ENCODE results near the gene NRP2.

NRP2 gene

DNA sequence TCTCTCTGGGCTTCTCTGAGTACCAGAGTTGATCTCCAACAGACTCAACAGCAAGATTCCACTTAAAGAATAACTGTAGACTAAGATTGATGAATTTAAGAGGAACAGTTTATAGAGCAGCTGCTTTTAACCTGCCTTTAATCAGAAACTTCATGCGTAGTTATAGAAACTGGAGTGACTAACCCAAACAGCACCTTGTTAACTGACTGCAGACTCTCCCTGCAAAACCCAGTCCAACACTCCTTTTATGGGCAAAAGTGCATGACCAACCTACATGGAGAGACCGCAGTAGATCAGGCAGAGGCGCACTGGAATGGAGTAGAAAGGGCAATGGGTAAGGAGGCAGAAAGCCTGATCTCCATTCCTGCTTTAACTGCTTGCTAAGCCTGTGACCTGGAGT is 110.6 kb downstream of the NRP2 start:
- Mint-ChIP-seq H3K27ac (no peak overlapping the region), H3K4me3 (no peak overlapping the region), H3K27me3 (peaks cover 2% of the 10 kb centered on the region), H3K36me3 (no peaks in the 10 kb centered on the region), H3K9me3 (no peaks in the 10 kb centered on the region), H3K4me1 (no peaks in the 10 kb centered on the region)
- no peak for ATAC-seq (ENCODE audit: low read depth)
- no peak for DNase-seq (ENCODE audit: low spot score in 2 of 2)

DNA sequence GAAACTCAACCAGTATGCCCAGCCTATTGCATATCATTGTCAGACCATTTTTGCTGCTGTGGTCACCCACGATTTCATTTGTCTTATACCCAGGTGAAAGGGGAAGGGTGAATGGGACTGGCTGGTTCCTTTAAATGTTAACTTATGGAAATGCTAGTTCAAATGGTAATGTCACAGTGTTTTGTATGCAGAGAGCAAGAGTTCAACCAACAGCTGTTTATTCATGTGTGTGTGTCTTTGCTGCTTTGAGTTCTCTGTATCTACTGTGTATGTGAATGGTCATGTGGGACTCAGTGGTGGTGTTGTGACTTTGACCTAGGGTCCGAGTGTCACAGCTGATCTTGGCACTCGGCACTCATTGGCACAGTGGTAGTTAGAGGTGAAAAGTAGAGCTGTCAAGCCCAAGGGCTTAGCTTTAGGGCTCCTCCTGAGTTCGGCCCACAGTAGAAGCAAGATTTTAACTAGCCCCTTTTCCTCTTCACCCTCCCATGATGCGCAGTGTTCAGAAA is 114.6 kb downstream of the NRP2 start:
- ATAC-seq (ENCODE audit: low read depth) (no peak), DNase-seq (ENCODE audit: low spot score in 2 of 2) (no peak)
- no peaks in the 10 kb centered on the region for H3K4me1 Mint-ChIP-seq
- H3K27me3 Mint-ChIP-seq, result peaks cover 2% of the 10 kb centered on the region
- H3K4me3 Mint-ChIP-seq, result no peak overlapping the region
- no peak overlapping the region for H3K27ac Mint-ChIP-seq
- H3K9me3 Mint-ChIP-seq, result no peaks in the 10 kb centered on the region
- H3K36me3 Mint-ChIP-seq, result peaks cover 2% of the 10 kb centered on the region

DNA sequence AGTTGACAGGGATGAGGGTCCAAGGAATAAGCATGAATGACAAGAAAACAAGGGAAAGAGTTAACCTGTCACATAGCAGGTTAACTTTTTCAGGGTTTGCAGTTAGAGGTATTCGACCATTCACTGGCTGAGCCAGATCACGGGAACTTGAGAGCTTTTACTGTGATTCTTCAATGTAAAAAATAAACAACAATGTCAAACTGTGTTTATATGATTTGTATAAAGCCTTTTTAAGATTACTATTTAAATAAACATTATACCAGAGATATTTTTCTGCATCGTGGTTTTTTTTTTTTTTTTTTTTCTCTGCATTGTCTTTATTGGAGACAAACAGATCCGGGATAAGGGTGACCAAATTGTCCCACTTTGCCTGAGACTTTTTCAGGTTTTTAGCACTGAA is 115.6 kb downstream of the NRP2 start:
- no peaks in the 10 kb centered on the region for H3K4me1 Mint-ChIP-seq
- no peak for ATAC-seq (ENCODE audit: low read depth)
- H3K9me3 Mint-ChIP-seq, result no peaks in the 10 kb centered on the region
- H3K27me3 Mint-ChIP-seq, result peaks cover 3% of the 10 kb centered on the region
- H3K27ac Mint-ChIP-seq, result no peak overlapping the region
- H3K36me3 Mint-ChIP-seq, result peaks cover 2% of the 10 kb centered on the region
- H3K4me3 Mint-ChIP-seq, result no peak overlapping the region
- DNase-seq (ENCODE audit: low spot score in 2 of 2), result no peak

DNA sequence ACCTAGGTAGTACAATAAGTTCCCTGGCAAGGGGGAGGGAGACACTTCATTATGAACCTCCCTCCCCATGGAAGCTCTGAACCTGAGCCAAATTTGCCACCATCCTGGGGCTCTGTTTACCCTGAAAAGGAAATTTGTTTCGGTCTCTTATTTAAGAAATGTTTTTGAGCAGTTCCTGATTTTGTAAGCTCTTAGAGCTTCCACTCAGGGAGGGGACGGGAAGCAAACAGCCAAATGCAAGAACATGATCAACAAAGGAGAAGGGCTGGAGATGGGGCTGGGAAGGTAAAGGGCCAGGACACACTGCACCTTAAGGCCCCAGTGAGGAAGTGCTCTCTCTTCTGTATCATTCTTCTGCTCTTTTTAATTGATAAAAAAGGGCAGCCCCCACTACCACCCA is 117.9 kb downstream of the NRP2 start:
- ATAC-seq (ENCODE audit: low read depth), result no peak
- no peak overlapping the region for H3K27ac Mint-ChIP-seq
- H3K9me3 Mint-ChIP-seq, result no peaks in the 10 kb centered on the region
- no peak overlapping the region for H3K4me3 Mint-ChIP-seq
- H3K36me3 Mint-ChIP-seq, result peaks cover 2% of the 10 kb centered on the region
- H3K27me3 Mint-ChIP-seq, result peaks cover 4% of the 10 kb centered on the region
- no peak for DNase-seq (ENCODE audit: low spot score in 2 of 2)
- no peaks in the 10 kb centered on the region for H3K4me1 Mint-ChIP-seq

DNA sequence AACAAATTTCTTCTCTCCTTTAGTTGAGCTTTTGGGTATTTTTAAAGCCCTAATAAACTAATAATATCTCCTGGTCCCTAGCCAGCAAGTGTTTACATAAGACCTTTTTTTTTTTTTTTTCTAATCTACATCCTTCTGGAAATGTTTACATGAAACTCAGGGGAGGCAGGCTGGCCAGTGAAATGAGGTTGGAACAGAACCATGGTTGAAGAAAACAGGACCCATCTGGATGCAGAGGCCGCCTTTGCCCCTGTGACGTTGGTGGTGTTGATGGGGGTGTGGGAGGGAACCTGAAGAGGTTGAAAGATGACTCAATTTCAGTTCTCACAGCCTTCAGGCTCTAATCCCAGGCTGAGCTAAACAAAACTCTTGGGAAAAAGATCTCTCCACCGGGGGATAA is 118.5 kb downstream of the NRP2 start:
- peaks cover 4% of the 10 kb centered on the region for H3K27me3 Mint-ChIP-seq
- no peaks in the 10 kb centered on the region for H3K4me1 Mint-ChIP-seq
- no peak overlapping the region for H3K27ac Mint-ChIP-seq
- H3K36me3 Mint-ChIP-seq, result peaks cover 2% of the 10 kb centered on the region
- ATAC-seq (ENCODE audit: low read depth) (no peak), DNase-seq (ENCODE audit: low spot score in 2 of 2) (no peak)
- H3K4me3 Mint-ChIP-seq, result no peak overlapping the region
- H3K9me3 Mint-ChIP-seq, result no peaks in the 10 kb centered on the region

DNA sequence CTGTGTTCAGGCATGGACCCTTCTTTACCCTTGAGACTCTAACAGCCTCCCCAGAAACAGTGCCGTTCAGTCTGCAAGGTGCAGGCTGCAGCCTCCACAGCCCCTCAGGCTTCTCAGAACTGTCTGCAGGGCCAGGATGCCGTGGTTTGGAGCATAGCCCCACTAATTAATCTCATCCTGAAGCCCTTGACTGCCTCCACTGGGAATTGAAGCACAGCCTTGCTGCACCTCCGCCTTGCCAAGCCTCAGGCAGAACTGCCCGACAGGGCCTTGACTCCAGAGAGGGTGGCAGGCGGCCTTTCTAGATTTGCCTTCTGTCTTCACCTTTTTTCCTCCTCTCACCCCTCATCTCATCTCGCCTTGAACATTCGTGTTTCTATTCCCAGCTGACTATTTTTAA is 119.8 kb downstream of the NRP2 start:
- H3K9me3 Mint-ChIP-seq, result no peaks in the 10 kb centered on the region
- H3K4me1 Mint-ChIP-seq, result no peaks in the 10 kb centered on the region
- H3K4me3 Mint-ChIP-seq, result no peak overlapping the region
- H3K27ac Mint-ChIP-seq, result no peak overlapping the region
- ATAC-seq (ENCODE audit: low read depth) (no peak), DNase-seq (ENCODE audit: low spot score in 2 of 2) (no peak)
- H3K27me3 Mint-ChIP-seq, result peaks cover 10% of the 10 kb centered on the region
- peaks cover 2% of the 10 kb centered on the region for H3K36me3 Mint-ChIP-seq

DNA sequence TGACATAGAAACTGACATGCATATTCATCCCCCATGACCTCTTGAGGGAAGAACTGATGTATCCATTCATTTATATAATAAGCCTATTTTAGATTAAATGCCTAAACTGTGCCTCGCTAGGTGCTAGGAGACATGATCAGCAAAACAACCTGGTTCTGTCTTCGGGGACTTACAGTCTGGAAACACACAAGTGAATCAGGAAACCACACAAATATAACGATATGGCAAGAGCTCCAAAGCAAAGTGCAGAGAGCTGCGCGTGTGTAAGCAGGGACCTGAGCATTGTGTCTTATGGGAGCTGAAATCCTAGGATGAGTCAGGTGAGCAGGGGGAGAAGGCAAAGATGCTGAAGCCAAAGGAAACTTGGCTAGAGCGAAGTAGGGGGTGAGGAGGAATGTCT is 120.6 kb downstream of the NRP2 start:
- Mint-ChIP-seq H3K9me3 (no peaks in the 10 kb centered on the region), H3K4me1 (no peaks in the 10 kb centered on the region)

DNA sequence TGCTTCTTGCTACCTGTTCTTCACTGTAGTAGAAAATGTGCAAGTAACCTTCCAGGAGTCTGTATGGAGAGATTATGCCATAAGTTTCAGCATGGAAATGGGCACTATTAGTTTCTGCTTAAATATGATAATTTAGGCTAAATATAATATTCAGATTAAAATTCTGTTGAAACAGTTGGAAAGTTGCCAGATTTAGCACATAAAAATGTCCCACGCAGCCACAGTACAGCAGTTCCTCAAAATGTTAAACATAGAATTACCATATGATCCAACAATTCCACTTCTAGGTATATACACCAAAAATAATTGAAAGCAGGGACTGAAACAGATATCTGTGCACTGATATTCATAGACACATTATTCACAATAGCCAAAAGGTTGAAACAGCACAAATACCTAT is 121.2 kb downstream of the NRP2 start:
- DNase-seq (ENCODE audit: low spot score in 2 of 2), result no peak
- peaks cover 2% of the 10 kb centered on the region for H3K36me3 Mint-ChIP-seq
- no peaks in the 10 kb centered on the region for H3K9me3 Mint-ChIP-seq
- H3K27me3 Mint-ChIP-seq, result peaks cover 12% of the 10 kb centered on the region
- no peak overlapping the region for H3K4me3 Mint-ChIP-seq
- H3K27ac Mint-ChIP-seq, result no peak overlapping the region
- no peaks in the 10 kb centered on the region for H3K4me1 Mint-ChIP-seq
- no peak for ATAC-seq (ENCODE audit: low read depth)

More for the DNA sequence above, 120.6 kb downstream of the NRP2 start:
- DNase-seq (ENCODE audit: low spot score in 2 of 2), result no peak
- peaks cover 2% of the 10 kb centered on the region for H3K36me3 Mint-ChIP-seq
- H3K27me3 Mint-ChIP-seq, result peaks cover 12% of the 10 kb centered on the region
- no peak for ATAC-seq (ENCODE audit: low read depth)
- no peak overlapping the region for H3K4me3 Mint-ChIP-seq
- H3K27ac Mint-ChIP-seq, result no peak overlapping the region

DNA sequence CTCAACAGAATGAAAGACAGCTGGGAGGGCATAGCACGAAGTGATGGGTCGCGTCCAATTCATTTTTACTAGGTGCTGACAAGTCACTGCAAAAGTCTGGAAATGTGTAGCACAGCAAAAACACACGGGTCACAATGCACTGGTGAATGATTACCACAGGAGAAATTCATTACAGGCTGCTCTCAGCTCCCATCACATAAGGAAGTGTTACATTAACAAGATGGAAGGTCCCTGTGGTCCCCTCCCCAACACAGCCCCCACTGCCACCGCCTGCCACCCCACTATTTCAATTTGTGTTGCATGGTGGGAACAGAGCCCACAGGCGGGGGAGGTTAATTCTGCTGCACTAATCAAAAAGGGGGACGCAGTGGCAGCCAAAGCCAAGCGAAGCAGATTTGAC is 122.8 kb downstream of the NRP2 start:
- Mint-ChIP-seq H3K27ac (no peak overlapping the region), H3K4me3 (no peak overlapping the region), H3K4me1 (no peaks in the 10 kb centered on the region), H3K9me3 (no peaks in the 10 kb centered on the region), H3K27me3 (peaks cover 10% of the 10 kb centered on the region), H3K36me3 (no peaks in the 10 kb centered on the region)
- DNase-seq (ENCODE audit: low spot score in 2 of 2) (no peak), ATAC-seq (ENCODE audit: low read depth) (no peak)

DNA sequence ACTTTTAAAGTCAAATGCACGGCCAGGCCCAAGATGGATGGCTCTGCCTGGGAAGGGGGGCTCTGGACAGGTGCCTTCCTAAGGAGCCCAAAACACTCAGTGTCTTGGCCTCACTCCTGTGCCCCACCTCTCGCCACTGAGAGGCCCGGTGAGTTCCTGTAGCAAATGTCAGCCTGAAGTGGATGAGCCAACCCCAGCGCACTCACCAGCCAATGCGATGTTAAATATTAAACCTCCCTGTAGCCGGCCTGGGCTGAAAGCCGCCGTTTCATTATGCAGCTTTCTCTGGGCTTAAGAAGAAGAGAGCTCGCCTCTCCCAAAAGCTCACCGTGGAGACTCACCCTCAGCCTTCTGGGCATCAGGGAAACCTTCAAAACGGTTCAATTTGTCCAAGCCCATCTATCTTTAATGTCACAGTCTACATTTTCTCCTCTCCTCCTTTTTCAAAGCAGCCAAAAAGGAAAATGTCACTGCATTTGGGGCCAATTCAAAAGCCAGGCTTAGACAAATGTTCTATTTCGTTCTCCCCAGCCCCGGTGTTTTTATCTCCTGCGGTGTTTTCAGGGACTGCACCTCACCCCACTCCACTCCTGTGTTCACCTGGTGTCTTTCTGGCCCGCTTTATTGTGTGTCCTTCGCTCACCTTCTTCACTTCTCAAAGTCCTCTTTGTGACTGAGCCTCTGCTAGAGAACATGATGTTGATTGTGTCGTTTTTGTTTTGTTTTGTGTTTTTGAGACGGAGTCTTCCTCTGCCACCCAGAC is 124.0 kb downstream of the NRP2 start:
- H3K4me1 Mint-ChIP-seq, result no peaks in the 10 kb centered on the region
- H3K27me3 Mint-ChIP-seq, result peaks cover 10% of the 10 kb centered on the region

DNA sequence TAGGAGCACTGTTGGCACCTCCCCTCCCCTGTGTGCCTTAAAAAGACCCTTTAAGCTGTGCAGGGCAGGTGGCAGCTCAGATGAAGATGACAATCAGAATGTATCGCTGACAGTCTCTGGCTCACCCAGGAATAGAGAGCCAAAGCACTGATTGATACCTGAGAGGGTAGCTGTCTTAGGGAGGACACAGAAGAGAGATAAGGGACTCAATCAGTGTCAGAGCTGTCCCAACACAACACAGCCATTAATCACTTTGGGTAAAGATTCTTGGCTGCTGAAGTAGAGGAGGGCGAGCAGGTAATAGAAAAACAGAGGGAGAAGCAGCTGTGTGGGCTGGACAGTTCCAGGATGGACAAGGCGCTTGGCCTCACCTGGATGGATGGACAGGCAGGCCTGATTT is 124.9 kb downstream of the NRP2 start:
- Mint-ChIP-seq H3K27me3 (peaks cover 10% of the 10 kb centered on the region), H3K36me3 (no peaks in the 10 kb centered on the region), H3K27ac (no peak overlapping the region), H3K4me3 (no peak overlapping the region), H3K4me1 (no peaks in the 10 kb centered on the region), H3K9me3 (no peaks in the 10 kb centered on the region)
- ATAC-seq (ENCODE audit: low read depth) (no peak), DNase-seq (ENCODE audit: low spot score in 2 of 2) (no peak)

More for the DNA sequence above, 124.0 kb downstream of the NRP2 start:
- Mint-ChIP-seq H3K36me3 (no peaks in the 10 kb centered on the region), H3K9me3 (no peaks in the 10 kb centered on the region), H3K4me3 (no peak overlapping the region), H3K27ac (no peak overlapping the region)
- ATAC-seq (ENCODE audit: low read depth), result no peak
- no peak for DNase-seq (ENCODE audit: low spot score in 2 of 2)

DNA sequence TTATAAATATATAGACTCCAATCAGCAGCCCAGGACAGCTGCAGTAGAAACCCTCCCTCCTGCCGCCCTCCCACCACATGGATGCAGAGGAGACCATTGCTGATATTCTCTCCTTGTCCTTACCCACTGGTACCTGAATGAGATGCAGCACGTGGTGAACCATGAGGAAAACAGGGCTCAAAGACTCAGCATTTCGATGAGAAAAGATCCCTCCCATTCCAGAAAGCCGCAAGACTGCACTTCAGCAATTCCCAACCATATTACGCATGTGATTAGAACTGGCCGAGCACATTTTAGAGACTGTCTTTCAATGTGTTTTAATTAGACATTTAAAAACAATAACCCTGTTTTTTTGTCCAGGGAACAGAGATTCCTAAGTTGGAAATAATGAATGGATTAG is 125.5 kb downstream of the NRP2 start:
- no peaks in the 10 kb centered on the region for H3K4me1 Mint-ChIP-seq
- no peak for ATAC-seq (ENCODE audit: low read depth)
- no peak overlapping the region for H3K27ac Mint-ChIP-seq
- peaks cover 9% of the 10 kb centered on the region for H3K27me3 Mint-ChIP-seq
- no peaks in the 10 kb centered on the region for H3K9me3 Mint-ChIP-seq
- H3K4me3 Mint-ChIP-seq, result no peak overlapping the region
- no peak for DNase-seq (ENCODE audit: low spot score in 2 of 2)
- no peaks in the 10 kb centered on the region for H3K36me3 Mint-ChIP-seq

DNA sequence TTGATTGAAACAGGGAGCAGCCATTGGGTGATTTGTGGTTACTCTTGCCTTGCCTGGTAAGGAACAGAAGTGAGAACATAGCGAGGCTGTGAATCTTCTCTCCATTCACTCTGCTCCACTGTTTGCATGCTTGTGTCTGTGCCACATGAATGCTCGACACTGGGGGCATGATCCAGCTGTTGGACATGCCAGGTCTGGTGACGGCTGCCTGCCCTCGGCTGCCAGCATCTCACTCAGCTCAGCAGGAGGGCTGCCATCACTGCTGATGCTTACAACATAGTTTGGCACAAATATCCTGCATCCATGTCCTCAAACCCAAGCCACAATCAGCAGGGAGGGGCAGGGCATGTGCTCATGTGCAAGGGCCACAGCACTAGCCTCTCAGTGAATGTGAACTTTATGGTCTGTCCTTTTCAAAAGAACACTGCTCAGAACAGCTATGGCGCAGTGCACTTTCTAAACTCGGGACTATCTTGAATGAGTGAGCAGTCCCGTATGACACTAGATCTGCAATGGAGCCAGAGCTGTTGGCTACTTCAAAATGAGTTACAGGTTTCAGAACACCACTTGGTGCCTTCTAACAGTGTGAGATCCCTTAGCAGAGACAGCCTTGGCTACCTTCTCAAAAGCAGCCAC is 126.3 kb downstream of the NRP2 start:
- Mint-ChIP-seq H3K36me3 (no peaks in the 10 kb centered on the region), H3K9me3 (no peaks in the 10 kb centered on the region), H3K4me1 (no peaks in the 10 kb centered on the region), H3K4me3 (no peak overlapping the region), H3K27me3 (peaks cover 9% of the 10 kb centered on the region), H3K27ac (no peak overlapping the region)
- no peak for ATAC-seq (ENCODE audit: low read depth)
- no peak for DNase-seq (ENCODE audit: low spot score in 2 of 2)

DNA sequence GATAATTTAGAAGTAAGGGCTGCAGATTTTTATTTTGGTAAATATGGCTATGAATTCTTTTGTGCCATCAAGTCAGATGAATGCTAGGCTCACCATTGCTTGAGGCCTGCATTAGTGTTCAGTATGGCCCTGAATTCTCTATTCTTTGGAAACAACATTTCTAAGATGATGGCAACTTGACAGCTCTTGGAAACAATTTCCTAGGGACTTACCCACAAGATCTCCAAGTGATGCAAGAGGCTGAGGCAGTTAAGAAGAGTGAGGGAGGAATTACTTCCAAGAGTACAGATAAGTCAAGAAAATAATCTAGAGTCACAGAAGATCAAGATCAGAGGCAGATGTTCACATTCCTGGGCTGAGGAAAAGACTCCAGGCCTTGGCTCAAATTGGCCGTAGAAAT is 129.1 kb downstream of the NRP2 start:
- no peaks in the 10 kb centered on the region for H3K9me3 Mint-ChIP-seq
- ATAC-seq (ENCODE audit: low read depth) (no peak), DNase-seq (ENCODE audit: low spot score in 2 of 2) (no peak)
- H3K36me3 Mint-ChIP-seq, result no peaks in the 10 kb centered on the region
- no peak overlapping the region for H3K4me3 Mint-ChIP-seq
- H3K27me3 Mint-ChIP-seq, result peaks cover 10% of the 10 kb centered on the region
- H3K4me1 Mint-ChIP-seq, result no peaks in the 10 kb centered on the region
- no peak overlapping the region for H3K27ac Mint-ChIP-seq

DNA sequence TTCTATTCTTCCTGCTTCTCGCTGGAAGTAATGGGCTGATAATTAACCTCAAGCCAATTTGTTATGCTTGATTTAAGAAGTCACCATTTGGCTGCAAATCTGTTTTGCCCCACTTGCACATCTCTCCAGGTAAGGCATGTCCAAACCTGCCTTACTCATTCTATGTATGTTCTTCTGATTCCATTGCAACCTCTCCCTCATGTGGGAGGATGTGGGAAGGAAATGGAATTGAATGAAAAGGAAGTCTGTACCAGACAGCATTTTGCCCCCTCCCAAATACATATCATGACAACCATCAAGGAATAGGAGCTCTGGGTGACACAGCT is 131.7 kb downstream of the NRP2 start:
- H3K27me3 Mint-ChIP-seq, result peaks cover 10% of the 10 kb centered on the region
- no peaks in the 10 kb centered on the region for H3K36me3 Mint-ChIP-seq
- H3K27ac Mint-ChIP-seq, result no peak overlapping the region
- H3K9me3 Mint-ChIP-seq, result no peaks in the 10 kb centered on the region
- H3K4me3 Mint-ChIP-seq, result no peak overlapping the region
- no peak for DNase-seq (ENCODE audit: low spot score in 2 of 2)
- H3K4me1 Mint-ChIP-seq, result no peaks in the 10 kb centered on the region
- ATAC-seq (ENCODE audit: low read depth), result no peak
